Retinal pigment epithelial cell (primary cell): ENCODE measurements around the gene BCAP31.

Source experiments
- DNase-seq: peaks from one replicate; pipeline ENCODE4 v3.0.0-alpha.2; 2010; ENCODE audit warnings: low read depth
- H3K4me3 ChIP-seq: 2 replicates; pipeline ENCODE4 v1.5.1; 2011; ENCODE audit warnings: mild to moderate bottlenecking, low read length, control low read depth, moderate library complexity
- TF ChIP-seq, protein P1 (sequence below): conservative IDR thresholded peaks from 2 replicates; pipeline ENCODE4 v1.5.1; 2011; ENCODE audit warnings: low read depth, low read length, control low read depth, inconsistent platforms

Gene BCAP31

DNA sequence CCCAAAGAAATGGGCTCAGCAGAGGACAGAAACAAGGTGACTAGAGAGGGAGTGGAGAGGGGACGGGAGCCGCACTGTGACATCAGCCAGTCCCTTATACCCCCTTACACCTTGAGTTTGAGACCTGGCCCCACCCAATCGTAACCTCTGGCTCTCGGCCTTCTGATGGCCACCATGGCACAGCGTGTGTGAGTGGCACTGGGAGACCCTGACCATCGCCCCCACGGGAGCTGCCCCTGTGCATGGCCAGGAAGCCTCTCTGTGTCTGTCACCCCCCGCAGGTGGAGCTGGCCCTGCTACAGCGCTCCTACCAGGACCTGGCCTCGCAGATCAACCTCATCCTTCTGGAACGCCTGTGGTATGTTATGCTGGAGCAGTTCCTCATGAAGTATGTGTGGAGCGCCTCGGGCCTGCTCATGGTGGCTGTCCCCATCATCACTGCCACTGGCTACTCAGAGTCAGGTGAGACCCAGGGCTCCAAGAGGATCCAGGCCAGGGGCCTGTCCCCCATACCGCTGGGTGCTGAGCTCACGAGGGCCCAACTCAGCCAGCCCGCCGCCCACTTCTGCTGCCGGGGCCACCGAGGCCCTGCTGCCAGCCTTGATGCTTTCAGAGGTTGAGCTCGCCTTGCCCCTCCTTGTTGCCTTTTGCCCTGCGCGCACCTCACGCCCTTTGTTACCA, 4.9 kb upstream of the BCAP31 start:
- no peak for DNase-seq
- TF ChIP-seq, protein P1, sequence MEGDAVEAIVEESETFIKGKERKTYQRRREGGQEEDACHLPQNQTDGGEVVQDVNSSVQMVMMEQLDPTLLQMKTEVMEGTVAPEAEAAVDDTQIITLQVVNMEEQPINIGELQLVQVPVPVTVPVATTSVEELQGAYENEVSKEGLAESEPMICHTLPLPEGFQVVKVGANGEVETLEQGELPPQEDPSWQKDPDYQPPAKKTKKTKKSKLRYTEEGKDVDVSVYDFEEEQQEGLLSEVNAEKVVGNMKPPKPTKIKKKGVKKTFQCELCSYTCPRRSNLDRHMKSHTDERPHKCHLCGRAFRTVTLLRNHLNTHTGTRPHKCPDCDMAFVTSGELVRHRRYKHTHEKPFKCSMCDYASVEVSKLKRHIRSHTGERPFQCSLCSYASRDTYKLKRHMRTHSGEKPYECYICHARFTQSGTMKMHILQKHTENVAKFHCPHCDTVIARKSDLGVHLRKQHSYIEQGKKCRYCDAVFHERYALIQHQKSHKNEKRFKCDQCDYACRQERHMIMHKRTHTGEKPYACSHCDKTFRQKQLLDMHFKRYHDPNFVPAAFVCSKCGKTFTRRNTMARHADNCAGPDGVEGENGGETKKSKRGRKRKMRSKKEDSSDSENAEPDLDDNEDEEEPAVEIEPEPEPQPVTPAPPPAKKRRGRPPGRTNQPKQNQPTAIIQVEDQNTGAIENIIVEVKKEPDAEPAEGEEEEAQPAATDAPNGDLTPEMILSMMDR, result no peak
- no peak overlapping the region for H3K4me3 ChIP-seq

DNA sequence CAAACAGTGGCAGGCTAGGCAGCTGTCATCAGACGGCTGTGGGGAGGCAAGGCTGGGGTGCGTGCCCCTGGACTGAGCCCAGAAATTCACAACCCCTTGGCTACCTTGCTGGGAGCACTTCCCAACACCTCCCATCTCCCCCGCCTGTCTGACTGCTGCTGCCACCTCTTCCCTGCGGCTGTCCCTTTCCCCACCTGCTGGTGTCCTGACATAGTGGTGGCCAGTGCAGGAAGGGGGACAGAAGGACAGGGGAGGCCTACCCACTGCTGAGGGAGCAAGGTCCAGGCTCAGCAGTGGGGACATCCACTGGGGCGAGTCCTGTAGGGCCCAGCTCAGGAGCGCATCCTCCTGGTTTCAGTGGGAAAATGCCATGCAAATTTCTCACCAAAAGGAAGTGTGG, 3.9 kb upstream of the BCAP31 start:
- DNase-seq, result no peak
- no peak overlapping the region for H3K4me3 ChIP-seq
- TF ChIP-seq, protein P1, result peak; percentile 2

DNA sequence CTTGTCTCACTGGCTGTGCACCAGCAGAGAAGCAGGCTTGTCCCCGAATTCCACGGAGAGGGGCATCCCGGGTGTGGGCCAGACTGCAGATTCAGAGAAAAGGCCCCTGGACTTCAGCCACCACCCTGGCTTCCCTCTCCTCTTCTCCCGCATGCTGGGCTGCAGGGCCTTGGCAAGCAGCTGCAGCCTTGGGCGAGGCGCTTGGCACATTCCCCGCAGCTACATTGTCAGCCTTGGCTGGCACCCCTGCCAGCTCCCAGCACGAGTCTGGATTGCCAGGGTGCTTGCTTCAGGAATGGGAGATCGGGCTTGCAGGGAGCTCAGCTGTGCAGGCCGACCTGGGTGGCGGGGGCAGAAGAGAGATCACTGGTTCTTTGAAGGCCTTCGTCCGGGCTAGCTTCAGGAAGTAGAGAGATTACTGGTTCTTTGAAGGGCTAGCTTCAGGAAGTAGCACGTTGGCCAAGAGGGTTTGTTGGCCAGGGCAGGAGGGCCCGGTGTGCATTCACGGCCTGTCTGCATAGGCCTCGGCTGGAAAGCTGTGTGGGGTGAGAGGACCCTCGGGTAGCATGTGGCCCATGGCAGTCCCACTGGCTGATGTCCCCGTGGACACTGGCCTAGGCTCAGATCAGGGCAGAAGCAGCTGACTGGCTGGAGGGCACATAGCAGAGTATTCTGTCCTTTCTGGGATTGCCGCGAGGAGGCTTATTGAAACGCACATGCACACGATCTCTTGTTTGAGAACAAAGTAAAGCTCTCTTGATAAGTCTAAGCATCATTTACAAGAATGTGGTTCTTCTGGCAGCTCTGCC, 3.1 kb upstream of the BCAP31 start:
- H3K4me3 ChIP-seq, result no peak overlapping the region
- DNase-seq, result no peak
- TF ChIP-seq, protein P1, result no peak

DNA sequence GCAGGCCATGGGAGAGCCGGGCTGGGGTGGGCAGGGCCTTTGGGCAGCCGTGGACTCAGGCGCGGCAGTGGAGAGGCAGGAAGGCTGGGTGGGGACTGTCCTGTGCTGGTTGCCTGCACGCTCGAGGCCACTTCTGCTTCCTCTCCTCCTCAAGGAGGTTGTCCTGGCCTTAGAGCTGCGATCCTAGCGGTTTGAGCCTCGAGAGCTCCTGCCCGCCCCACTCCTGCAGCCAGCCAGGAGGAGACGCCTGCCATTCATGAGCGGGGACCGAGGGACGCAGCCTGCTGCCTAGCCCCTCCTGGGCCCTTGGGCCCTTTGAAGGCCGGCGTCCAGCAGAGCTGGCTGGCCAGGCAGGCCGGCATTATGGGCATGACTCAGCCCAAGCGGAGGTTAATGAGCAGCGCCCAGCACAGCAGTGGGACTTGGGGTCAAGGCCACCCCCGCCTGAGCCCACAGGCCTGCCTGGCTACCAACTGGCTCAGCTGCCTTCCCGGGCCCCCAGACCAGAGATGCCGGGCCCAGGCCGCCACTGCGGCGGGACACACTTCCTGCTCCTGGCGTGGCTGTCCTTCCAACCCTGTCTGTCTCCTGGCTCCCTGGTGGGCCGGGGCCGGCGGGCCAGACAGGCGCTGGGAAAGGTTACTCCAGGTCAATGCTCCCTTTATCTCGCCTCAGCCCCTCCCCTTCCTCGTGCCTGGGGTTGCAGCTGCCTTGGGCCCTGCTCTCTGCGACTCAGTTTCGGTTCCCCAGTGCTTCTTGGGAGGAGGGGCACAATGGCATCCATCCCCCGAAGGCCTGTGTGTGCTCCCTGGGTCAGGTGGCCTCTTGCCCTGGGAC, 2.3 kb upstream of the BCAP31 start:
- no peak overlapping the region for H3K4me3 ChIP-seq
- TF ChIP-seq, protein P1, result no peak
- DNase-seq, result no peak

DNA sequence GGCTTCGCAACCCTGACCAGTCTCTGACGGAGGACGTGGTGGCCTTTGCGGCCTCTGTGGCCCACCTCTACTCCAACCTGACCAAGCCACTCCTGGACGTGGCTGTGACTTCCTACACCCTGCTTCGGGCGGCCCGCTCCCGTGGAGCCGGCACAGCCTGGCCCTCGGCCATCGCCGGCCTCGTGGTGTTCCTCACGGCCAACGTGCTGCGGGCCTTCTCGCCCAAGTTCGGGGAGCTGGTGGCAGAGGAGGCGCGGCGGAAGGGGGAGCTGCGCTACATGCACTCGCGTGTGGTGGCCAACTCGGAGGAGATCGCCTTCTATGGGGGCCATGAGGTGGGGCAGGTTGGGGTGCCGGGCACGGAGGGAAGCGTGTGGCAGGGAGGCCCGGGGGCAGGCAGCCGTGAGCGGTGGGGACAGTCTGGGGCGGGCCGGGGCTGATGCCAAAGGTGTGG, 1.7 kb upstream of the BCAP31 start:
- H3K4me3 ChIP-seq, result no peak overlapping the region
- DNase-seq, result no peak
- TF ChIP-seq, protein P1, result no peak

DNA sequence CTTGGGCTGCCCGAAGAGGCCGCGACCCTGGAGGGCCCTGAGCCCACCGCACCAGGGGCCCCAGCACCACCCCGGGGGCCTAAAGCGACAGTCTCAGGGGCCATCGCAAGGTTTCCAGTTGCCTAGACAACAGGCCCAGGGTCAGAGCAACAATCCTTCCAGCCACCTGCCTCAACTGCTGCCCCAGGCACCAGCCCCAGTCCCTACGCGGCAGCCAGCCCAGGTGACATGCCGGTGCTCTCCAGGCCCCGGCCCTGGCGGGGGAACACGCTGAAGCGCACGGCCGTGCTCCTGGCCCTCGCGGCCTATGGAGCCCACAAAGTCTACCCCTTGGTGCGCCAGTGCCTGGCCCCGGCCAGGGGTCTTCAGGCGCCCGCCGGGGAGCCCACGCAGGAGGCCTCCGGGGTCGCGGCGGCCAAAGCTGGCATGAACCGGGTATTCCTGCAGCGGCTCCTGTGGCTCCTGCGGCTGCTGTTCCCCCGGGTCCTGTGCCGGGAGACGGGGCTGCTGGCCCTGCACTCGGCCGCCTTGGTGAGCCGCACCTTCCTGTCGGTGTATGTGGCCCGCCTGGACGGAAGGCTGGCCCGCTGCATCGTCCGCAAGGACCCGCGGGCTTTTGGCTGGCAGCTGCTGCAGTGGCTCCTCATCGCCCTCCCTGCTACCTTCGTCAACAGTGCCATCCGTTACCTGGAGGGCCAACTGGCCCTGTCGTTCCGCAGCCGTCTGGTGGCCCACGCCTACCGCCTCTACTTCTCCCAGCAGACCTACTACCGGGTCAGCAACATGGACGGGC, 1.0 kb upstream of the BCAP31 start:
- DNase-seq, result no peak
- TF ChIP-seq, protein P1, result no peak

More for the DNA sequence above, 1.0 kb upstream of the BCAP31 start:
- H3K4me3 ChIP-seq, result peak overlapping the region; percentile 36
